ENCODE results near the gene MAD2L1BP. TPM values are rescaled to one million over a fixed set of nuclear protein-coding genes. Genes with fewer than 3 reads are reported as not detected.

Gene MAD2L1BP
- total and polyA plus RNA-seq, 2 of the 13 experiments (the other 11 are each of a cell fraction or from before 2014, with no cell fraction given) = 54.2 to 55.5 TPM

GRCh38 chr6:43629505-43630300 lies 5.9 kb upstream of the MAD2L1BP start (continued):
- TF ChIP-seq NFE2 (CRISPR knock-in tag; IDR thresholded peaks at IDR 0.05) (no peak), RFXANK (CRISPR knock-in tag; IDR thresholded peaks at IDR 0.05) (peak; percentile 59; the same call in 1 of the 2 replicates), ZNF7 (CRISPR knock-in tag; IDR thresholded peaks at IDR 0.05) (no peak), ZFP36L1 (CRISPR knock-in tag; IDR thresholded peaks at IDR 0.05) (no peak; the same call in 1 of the 2 replicates), SOX6 (IDR thresholded peaks at IDR 0.05) (no peak), SOX6 (CRISPR knock-in tag; IDR thresholded peaks at IDR 0.05) (peak; percentile 79), ZEB1 (IDR thresholded peaks at IDR 0.05; ENCODE audit: insufficient replicate concordance, low read depth) (peak; percentile 87), HNRNPLL (IDR thresholded peaks at IDR 0.05; ENCODE audit: low read depth, low read length, poor library complexity, severe bottlenecking) (no peak), CCAR2 (optimal IDR thresholded peaks at IDR 0.05; ENCODE audit: low read depth, low read length) (no peak), NFRKB (IDR thresholded peaks at IDR 0.05) (no peak), ZBTB42 (CRISPR knock-in tag; IDR thresholded peaks at IDR 0.05) (no peak; the same call in 1 of the 2 replicates), DBP (CRISPR knock-in tag; IDR thresholded peaks at IDR 0.05; ENCODE audit: not compliant biosample characterization) (peak; percentile 81), ZFP90 (CRISPR knock-in tag; IDR thresholded peaks at IDR 0.05; ENCODE audit: borderline replicate concordance) (peak; percentile 85), ZNF75D (CRISPR knock-in tag; IDR thresholded peaks at IDR 0.05; ENCODE audit: borderline replicate concordance) (no peak), PRPF4 (IDR thresholded peaks at IDR 0.05; ENCODE audit: low read depth, low read length, poor library complexity, severe bottlenecking) (no peak), HHEX (CRISPR knock-in tag; IDR thresholded peaks at IDR 0.05) (peak; percentile 5; the same call in 1 of the 2 replicates), SNAPC5 (CRISPR knock-in tag; IDR thresholded peaks at IDR 0.05; ENCODE audit: borderline replicate concordance) (no peak), EHMT2 (IDR thresholded peaks at IDR 0.05; ENCODE audit: borderline replicate concordance, low read depth, low read length) (no peak), ZNF12 (CRISPR knock-in tag; IDR thresholded peaks at IDR 0.05) (peak; percentile 54; the same call in 1 of the 2 replicates), SMAD1 (CRISPR knock-in tag; IDR thresholded peaks at IDR 0.05; ENCODE audit: borderline replicate concordance, low read depth) (peak; percentile 67; the same call in 1 of the 2 replicates), ZNF101 (CRISPR knock-in tag; IDR thresholded peaks at IDR 0.05; ENCODE audit: borderline replicate concordance, low read depth) (0 out of 2 replicates have a peak, but pooled peaks have one; percentile 9), HOXA9 (CRISPR knock-in tag; IDR thresholded peaks at IDR 0.05; ENCODE audit: borderline replicate concordance) (no peak), TP53 (CRISPR knock-in tag; conservative IDR thresholded peaks at IDR 0.05) (peak; percentile 74), ZNF329 (CRISPR knock-in tag; IDR thresholded peaks at IDR 0.05; ENCODE audit: low read depth) (no peak), ZNF503 (CRISPR knock-in tag; IDR thresholded peaks at IDR 0.05) (peak; percentile 82), HMGA1 (CRISPR knock-in tag; conservative IDR thresholded peaks at IDR 0.05) (no peak), ATF1 (CRISPR knock-in tag; IDR thresholded peaks at IDR 0.05) (no peak; the same call in 1 of the 2 replicates), E2F5 (CRISPR knock-in tag; conservative IDR thresholded peaks at IDR 0.05) (no peak), EZH2 (conservative IDR thresholded peaks at IDR 0.05; ENCODE audit: low read depth, low read length) (no peak)
